Left ventricle myocardium inferior (tissue), 1 donor: ENCODE data around the gene HPCAL1. TPM values are rescaled to one million over a fixed set of nuclear protein-coding genes. Genes with fewer than 3 reads are reported as not detected.

Experiments
- DNase-seq: peaks from one replicate; pipeline ENCODE4 v3.0.0-alpha.2; 2020
- H3K27ac ChIP-seq: fragments of 200-600 bp; replicated peaks from 2 replicates; pipeline ENCODE4 v1.8.0; 2021
- H3K27me3 ChIP-seq: fragments of 200-600 bp; 2 replicates; pipeline ENCODE4 v1.8.0; 2021; ENCODE audit warnings: low read depth
- H3K36me3 ChIP-seq: fragments of 200-600 bp; 2 replicates; pipeline ENCODE4 v1.8.0; 2021
- H3K4me1 ChIP-seq: fragments of 200-600 bp; 2 replicates; pipeline ENCODE4 v1.8.0; 2021
- H3K4me3 ChIP-seq: fragments of 200-600 bp; 2 replicates; pipeline ENCODE4 v1.8.0; 2021; ENCODE audit warnings: mild to moderate bottlenecking, moderate library complexity
- H3K9me3 ChIP-seq: fragments of 200-600 bp; replicated peaks from 2 replicates; pipeline ENCODE4 v1.8.0; 2021
- intact Hi-C: fragments of 100-400 bp; cut with micrococcal nuclease; formaldehyde crosslinking; loops from one replicate; pipeline ENCODE4 v1.11.0; 2022
- total RNA-seq: library from RNA; stranded (reverse); fragmentation: NEBNext Ultra II Directional; extraction: Animal tissue kit (Norgen Biotek cat#: 25700); gene quantifications from one replicate; pipeline ENCODE4 v1.2.1, GENCODE V29; 2021
- TF ChIP-seq, protein P1 (sequence below): fragments of 200-600 bp; IDR thresholded peaks from 2 replicates; pipeline ENCODE4 v1.8.0; 2021; ENCODE audit warnings: antibody characterized with exemption, mild to moderate bottlenecking, borderline replicate concordance
- donor health status: DM: no; HTN: yes; CAD: no; lungs with severe emphysema.

The HPCAL1 gene
- total RNA-seq, 1 donor from 2014 or later, result 29.4 TPM

DNA sequence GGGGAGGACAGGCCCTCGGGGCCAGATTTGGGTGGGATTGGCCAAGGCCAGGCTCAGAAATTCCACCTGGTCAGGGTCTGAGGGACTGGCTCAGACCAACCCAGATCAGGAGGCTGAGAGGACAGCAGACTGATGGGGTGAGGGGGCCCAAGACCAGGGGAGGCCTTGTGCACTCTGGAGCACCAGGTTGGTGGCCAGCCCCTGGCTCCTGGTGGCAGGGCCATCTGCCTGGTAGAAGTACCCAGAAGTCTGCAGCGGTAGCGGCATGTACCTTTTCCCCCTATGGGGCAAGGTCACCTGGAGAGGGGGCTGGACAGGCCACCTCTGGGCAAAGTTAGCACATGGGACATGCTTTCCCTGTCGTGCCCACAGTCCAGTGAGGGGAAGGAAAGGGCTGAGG, 166.6 kb downstream of the HPCAL1 start:
- no peak for DNase-seq
- TF ChIP-seq, protein P1, sequence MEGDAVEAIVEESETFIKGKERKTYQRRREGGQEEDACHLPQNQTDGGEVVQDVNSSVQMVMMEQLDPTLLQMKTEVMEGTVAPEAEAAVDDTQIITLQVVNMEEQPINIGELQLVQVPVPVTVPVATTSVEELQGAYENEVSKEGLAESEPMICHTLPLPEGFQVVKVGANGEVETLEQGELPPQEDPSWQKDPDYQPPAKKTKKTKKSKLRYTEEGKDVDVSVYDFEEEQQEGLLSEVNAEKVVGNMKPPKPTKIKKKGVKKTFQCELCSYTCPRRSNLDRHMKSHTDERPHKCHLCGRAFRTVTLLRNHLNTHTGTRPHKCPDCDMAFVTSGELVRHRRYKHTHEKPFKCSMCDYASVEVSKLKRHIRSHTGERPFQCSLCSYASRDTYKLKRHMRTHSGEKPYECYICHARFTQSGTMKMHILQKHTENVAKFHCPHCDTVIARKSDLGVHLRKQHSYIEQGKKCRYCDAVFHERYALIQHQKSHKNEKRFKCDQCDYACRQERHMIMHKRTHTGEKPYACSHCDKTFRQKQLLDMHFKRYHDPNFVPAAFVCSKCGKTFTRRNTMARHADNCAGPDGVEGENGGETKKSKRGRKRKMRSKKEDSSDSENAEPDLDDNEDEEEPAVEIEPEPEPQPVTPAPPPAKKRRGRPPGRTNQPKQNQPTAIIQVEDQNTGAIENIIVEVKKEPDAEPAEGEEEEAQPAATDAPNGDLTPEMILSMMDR, result no peak

GRCh38 chr2:10469955-10470608, 167.4 kb downstream of the HPCAL1 start:
- DNase-seq, result no peak
- intact Hi-C loops, result no loop called here
- TF ChIP-seq, protein P1, result no peak
- no peaks in the 10 kb centered on the region for H3K9me3 ChIP-seq
- no peaks in the 10 kb centered on the region for H3K4me1 ChIP-seq
- H3K27me3 ChIP-seq, result peaks cover 7% of the 10 kb centered on the region
- H3K27ac ChIP-seq, result no peak overlapping the region
- H3K36me3 ChIP-seq, result no peaks in the 10 kb centered on the region
- no peak overlapping the region for H3K4me3 ChIP-seq

More for the DNA sequence above, 166.6 kb downstream of the HPCAL1 start:
- Histone ChIP-seq H3K4me1 (no peaks in the 10 kb centered on the region), H3K9me3 (no peaks in the 10 kb centered on the region), H3K27me3 (peaks cover 7% of the 10 kb centered on the region), H3K36me3 (no peaks in the 10 kb centered on the region), H3K27ac (no peak overlapping the region), H3K4me3 (no peak overlapping the region)
- intact Hi-C loops, result no loop called here

GRCh38 chr2:10471046-10471571, 168.4 kb downstream of the HPCAL1 start:
- Histone ChIP-seq H3K27ac (no peak overlapping the region), H3K36me3 (no peaks in the 10 kb centered on the region), H3K4me1 (no peaks in the 10 kb centered on the region), H3K4me3 (no peak overlapping the region), H3K9me3 (no peaks in the 10 kb centered on the region), H3K27me3 (peaks cover 7% of the 10 kb centered on the region)
- intact Hi-C loops, result no loop called here
- TF ChIP-seq, protein P1, result no peak
- no peak for DNase-seq

DNA sequence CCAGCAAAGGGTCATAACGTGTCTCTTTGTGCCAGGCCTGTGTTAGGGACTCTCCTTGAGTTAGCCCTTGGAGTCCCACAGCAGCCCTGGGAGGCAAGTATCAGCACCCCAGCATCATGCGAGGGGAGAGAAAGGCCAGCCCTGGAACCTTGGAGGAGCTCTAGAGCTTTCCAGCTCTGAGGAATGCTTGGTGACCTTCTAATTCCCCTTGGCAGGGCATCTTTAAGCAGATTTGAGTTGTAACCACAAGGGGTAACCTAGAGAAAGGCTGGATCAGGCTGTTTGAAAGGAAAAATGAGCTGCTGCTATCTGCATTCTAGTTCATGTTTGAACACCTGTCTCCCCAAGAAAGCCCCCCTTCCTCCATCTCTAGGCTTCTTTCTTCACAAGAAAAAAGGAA, 169.3 kb downstream of the HPCAL1 start:
- intact Hi-C loops, result no loop called here
- TF ChIP-seq, protein P1, result no peak
- Histone ChIP-seq H3K27ac (no peak overlapping the region), H3K4me1 (no peaks in the 10 kb centered on the region), H3K4me3 (no peak overlapping the region), H3K36me3 (no peaks in the 10 kb centered on the region), H3K27me3 (peaks cover 7% of the 10 kb centered on the region), H3K9me3 (no peaks in the 10 kb centered on the region)
- DNase-seq, result no peak

DNA sequence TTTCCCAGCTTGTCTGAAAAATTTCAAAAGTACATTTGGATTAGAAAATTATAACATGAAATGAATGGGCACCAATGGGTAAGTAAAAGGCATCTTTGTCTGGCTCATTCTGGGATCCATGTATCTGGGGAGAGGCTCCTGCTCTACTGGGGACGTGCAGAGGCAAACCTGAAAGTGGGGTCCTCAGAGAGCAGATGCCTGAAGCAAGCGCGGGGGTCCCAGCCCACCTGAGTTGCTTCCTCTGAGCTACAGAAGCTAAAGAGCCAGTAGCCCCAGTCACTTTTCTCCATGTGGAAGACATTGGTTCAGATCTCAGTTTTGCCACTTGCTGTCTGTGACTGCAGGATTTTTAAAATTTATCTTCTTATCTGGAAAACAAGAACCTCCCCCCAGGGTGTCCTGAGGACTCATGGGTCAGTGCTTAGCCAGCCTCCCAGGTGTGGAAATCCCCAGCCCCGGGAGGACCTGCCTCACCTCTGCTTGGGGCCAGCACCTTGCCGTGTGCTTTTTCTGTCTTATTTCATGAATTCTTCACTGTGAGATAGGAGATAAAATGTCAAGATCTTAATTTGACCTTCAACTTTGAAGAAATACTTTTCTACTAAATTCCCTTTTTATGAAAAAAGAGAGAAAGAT, 170.5 kb downstream of the HPCAL1 start:
- Histone ChIP-seq H3K27ac (no peak overlapping the region), H3K27me3 (peaks cover 5% of the 10 kb centered on the region), H3K9me3 (no peaks in the 10 kb centered on the region), H3K4me1 (no peaks in the 10 kb centered on the region), H3K36me3 (no peaks in the 10 kb centered on the region), H3K4me3 (no peak overlapping the region)
- TF ChIP-seq, protein P1, result no peak
- no peak for DNase-seq
- intact Hi-C loops, result no loop called here
